GM18511 (cell line): ENCODE measurements around the gene PADI1.

ENCODE experiments used
- ATAC-seq: cut with Tn5 transposase; IDR thresholded peaks from one replicate; pipeline ENCODE4 v1.9.1; 2021; ENCODE audit warnings: mild to moderate bottlenecking, moderate library complexity; ENCODE audit not compliant: unreplicated experiment

PADI1 gene

DNA sequence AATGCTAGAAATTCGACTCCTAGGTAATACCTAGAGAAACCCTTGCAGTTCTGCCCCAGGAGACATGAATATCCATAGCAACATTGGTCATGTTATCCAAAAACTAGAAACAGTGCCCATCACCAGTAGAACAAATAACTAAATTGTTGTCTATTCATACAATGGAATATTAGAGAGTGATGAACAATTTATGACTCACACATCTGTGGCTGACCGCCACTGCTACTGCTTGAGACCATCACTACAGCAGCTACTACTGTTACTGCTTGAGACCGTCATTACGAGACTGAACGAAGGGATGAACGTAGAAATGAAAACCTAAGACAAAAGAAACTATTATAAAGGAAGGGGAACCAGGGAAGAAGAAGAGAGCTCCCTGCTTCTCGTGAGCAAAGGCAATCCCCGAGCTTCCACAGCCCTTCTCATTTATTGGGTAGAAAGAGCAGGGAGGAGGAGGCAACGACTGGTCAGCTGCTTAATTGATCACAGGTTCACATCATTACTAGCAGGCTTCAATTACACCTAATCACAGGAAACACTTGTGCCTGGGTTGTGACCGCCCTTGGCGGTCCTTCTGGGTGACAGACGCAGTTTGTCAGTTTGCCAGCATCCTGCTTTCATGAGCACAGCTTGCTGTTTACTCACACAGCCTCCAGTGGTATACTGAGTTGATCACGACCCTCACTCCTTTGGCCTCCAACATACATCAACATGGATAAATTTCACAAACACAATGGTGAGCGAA is 88.9 kb downstream of the PADI1 start:
- no peak for ATAC-seq

GRCh38 chr1:17295292-17295691 is 90.4 kb downstream of the PADI1 start:
- ATAC-seq: no peak
